Testis (tissue), 3 donors: ENCODE data around the gene TFCP2L1. TPM values are rescaled to one million over a fixed set of nuclear protein-coding genes. Genes with fewer than 3 reads are reported as not detected.

Source experiments
- DNase-seq: peaks from one replicate; pipeline ENCODE4 v3.0.0-alpha.2; 2019
- H3K27ac ChIP-seq, 2 donors: fragments of 200-600 bp; sonication (generic); one replicate each; pipeline ENCODE4 v1.5.1; 2019
- H3K27me3 ChIP-seq: fragments of 200-600 bp; sonication (generic); one replicate; pipeline ENCODE4 v1.5.1; 2019
- H3K36me3 ChIP-seq: fragments of 200-600 bp; sonication (generic); one replicate; pipeline ENCODE4 v1.5.1; 2017; ENCODE audit warnings: low read depth; ENCODE audit errors: missing control alignments
- H3K4me1 ChIP-seq: fragments of 200-600 bp; sonication (generic); one replicate; pipeline ENCODE4 v1.5.1; 2019
- H3K4me3 ChIP-seq, 2 donors: fragments of 200-600 bp; sonication (generic); one replicate each; pipeline ENCODE4 v1.5.1; 2017 to 2019
- H3K9me3 ChIP-seq: fragments of 200-600 bp; sonication (generic); one replicate; pipeline ENCODE4 v1.5.1; 2017
- CTCF ChIP-seq, 3 experiments: fragments of 450-650 bp in 2 of 3; fragments of 200-600 bp in 1 of 3; sonication (generic) in 1 of 3; IDR thresholded peaks; one replicate each; pipeline ENCODE4 v1.5.1; 2016 to 2019; ENCODE audit warnings: antibody characterized with exemption in 3 of 3, mild to moderate bottlenecking in 2 of 3, moderate library complexity in 1 of 3
- POLR2A ChIP-seq: fragments of 450-650 bp; IDR thresholded peaks from one replicate; pipeline ENCODE4 v1.6.1; 2017; ENCODE audit warnings: antibody characterized with exemption, mild to moderate bottlenecking, moderate library complexity
- WGBS, 2 donors: methylation state at CpG; one replicate each; pipeline ENCODE4 v1.1.5; 2018; 5-methylcytosine and 5-hydroxymethylcytosine counted together
- intact Hi-C: fragments of 100-400 bp; cut with DNase I; formaldehyde crosslinking; loops from one replicate; pipeline ENCODE4 v1.15.1; 2023; ENCODE audit warnings: low total_unique reads
- polyA plus RNA-seq: library from polyadenylated mRNA; stranded (reverse); fragments of 350-450 nt; fragmentation: Illumina TruSeq; extraction: RNeasy Lipid Tissue Mini Kit (QIAGEN cat#74804); gene quantifications from one replicate; pipeline ENCODE4 v1.2.3, GENCODE V29; 2014; ENCODE audit warnings: low read depth, low replicate concordance; ENCODE audit not compliant: insufficient read depth
- total RNA-seq, 2 donors: library from RNA; depleted of rRNA; stranded (reverse); fragments of >200 nt; gene quantifications; one replicate each; pipeline ENCODE4 v1.2.3, GENCODE V29; 2016

TFCP2L1 gene
- total and polyA plus RNA-seq, 3 donors from 2014 or later: 2.5 to 5.1 (median 3.1) TPM

DNA sequence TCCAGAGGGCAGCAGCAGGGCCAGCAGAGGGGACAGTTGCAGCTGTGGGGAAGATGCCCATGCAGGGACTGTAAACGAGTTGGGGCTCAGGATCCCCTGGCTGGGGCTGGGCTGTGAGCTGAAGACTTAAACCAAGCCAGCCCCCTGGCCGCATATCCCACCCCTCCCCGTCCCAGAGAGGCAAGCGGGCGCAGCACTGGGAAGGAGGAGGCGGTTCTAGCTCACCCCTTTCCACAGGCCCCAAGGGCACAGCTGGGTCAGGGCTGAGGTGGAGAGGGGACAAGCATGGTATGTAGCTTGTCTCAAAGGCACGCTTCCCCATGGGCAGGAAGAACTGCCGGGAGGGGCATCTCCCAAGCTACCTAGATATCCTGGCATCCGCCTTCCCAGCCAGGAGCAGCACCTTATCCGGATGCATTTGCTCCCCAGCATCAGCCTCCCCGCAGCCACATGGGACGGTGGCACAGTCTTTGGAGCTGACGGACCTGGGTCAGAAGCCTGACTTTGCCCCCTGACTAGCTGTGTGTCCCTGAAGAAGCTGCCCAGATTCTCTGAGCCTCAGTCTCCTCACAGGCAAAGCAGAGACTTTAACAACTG, 75.9 kb downstream of the TFCP2L1 start:
- no peak for TF ChIP-seq CTCF (IDR thresholded peaks at IDR 0.05)
- no peak for TF ChIP-seq POLR2A
- no peak for DNase-seq
- intact Hi-C loops: no loop called here
- Histone ChIP-seq H3K27ac (no peak overlapping the region), H3K36me3 (no peaks in the 10 kb centered on the region), H3K27me3 (no peaks in the 10 kb centered on the region), H3K4me1 (no peaks in the 10 kb centered on the region), H3K9me3 (no peaks in the 10 kb centered on the region), H3K4me3 (no peak overlapping the region)
- 78 to 89% methylated on average over 5 to 13 of the region's 13 CpGs for WGBS, 2 donors

DNA sequence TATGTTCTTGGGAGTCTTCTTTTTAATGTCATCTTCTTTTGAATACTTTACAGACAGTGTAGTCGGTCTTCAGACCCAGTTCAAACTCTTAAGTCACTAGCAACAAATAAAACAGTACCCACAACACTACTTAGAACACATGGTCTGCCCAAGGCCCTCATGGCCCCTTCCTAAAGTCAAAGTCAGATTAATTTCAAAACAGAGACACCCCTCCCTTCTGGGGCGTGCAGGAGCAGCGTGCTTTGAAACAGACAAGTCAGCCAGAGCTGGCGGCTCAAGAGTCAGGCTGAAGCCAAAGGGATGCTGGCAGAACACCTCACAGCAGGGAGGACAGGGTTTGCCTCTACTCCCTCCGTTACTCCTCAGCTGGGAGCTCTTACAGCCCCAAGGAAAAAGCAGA, 77.5 kb downstream of the TFCP2L1 start:
- no peak overlapping the region for H3K4me3 ChIP-seq
- no peaks in the 10 kb centered on the region for H3K9me3 ChIP-seq
- WGBS, 2 donors: 88 to 93% methylated on average over 5 of the region's 5 CpGs
- intact Hi-C loops: no loop called here
- no peak overlapping the region for H3K27ac ChIP-seq
- DNase-seq: no peak
- H3K36me3 ChIP-seq: no peaks in the 10 kb centered on the region
- no peaks in the 10 kb centered on the region for H3K4me1 ChIP-seq
- H3K27me3 ChIP-seq: no peaks in the 10 kb centered on the region
- no peak for TF ChIP-seq CTCF (IDR thresholded peaks at IDR 0.05)
- TF ChIP-seq POLR2A: no peak

DNA sequence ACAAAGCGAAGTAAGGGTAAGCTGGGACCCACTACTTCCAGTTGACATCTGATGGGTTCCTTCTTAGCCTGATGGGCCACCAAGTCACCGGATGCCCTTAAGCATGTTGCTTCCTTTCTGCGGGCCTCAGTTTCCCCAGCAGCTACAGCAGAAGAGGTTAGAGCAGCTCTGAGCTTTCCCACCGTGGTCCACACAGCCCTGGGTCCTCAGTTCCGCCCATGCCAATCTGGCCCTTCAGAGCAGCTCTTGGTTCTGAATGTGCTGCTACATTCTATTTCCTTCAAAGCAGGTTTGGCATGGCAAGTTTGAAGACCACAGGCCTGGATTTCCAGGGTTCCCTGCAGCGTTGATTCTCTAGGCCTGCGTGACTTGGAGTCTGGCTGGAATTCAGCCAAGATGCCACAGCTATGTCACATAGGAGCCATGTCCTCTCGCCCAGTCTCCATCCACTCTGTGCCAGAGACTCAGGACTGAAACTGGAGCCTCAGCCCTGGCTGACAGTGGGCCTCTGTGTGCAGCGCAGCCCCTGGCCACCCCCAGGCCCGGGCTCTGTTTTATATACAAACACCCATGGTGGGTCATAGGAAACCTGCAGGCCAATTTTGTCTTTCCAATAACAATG, 79.6 kb downstream of the TFCP2L1 start:
- Histone ChIP-seq H3K9me3 (no peaks in the 10 kb centered on the region), H3K27ac (no peak overlapping the region), H3K36me3 (no peaks in the 10 kb centered on the region), H3K27me3 (no peaks in the 10 kb centered on the region), H3K4me3 (no peak overlapping the region), H3K4me1 (no peaks in the 10 kb centered on the region)
- WGBS, 2 donors: 87 to 88% methylated on average over 9 to 10 of the region's 10 CpGs
- intact Hi-C loops: no loop called here
- TF ChIP-seq POLR2A (no peak), CTCF (IDR thresholded peaks at IDR 0.05) (no peak)
- no peak for DNase-seq

- intact Hi-C loops: no loop called here
- WGBS, 2 donors: 85 to 94% methylated on average over 10 of the region's 10 CpGs
- Histone ChIP-seq H3K27me3 (no peaks in the 10 kb centered on the region), H3K9me3 (no peaks in the 10 kb centered on the region), H3K4me3 (no peak overlapping the region), H3K4me1 (no peaks in the 10 kb centered on the region), H3K36me3 (no peaks in the 10 kb centered on the region), H3K27ac (no peak overlapping the region)
- TF ChIP-seq CTCF (IDR thresholded peaks at IDR 0.05): no peak
- no peak for TF ChIP-seq POLR2A
- DNase-seq: no peak
Observed at GRCh38 chr2:121203591-121204249, 81.3 kb downstream of the TFCP2L1 start.
